HFFc6 (cell line): Measurements from ENCODE around the gene ROBO1. TPM values are rescaled to one million over a fixed set of nuclear protein-coding genes. Genes with fewer than 3 reads are reported as not detected.
A peak's percentile ranks its signal among the peaks of the same experiment; 100 is the strongest.

Experiments used
- DNase-seq: peaks from one replicate; pipeline ENCODE4 v3.0.0-alpha.2; 2018
- H3K27ac Mint-ChIP-seq: 2 replicates; pipeline ENCODE4 v1.8.0; 2020; ENCODE audit warnings: mild to moderate bottlenecking, mixed read lengths
- H3K27me3 Mint-ChIP-seq: 2 replicates; pipeline ENCODE4 v1.8.0; 2021; ENCODE audit warnings: mild to moderate bottlenecking, moderate library complexity, mixed read lengths; ENCODE audit not compliant: insufficient read depth
- H3K36me3 Mint-ChIP-seq: 2 replicates; pipeline ENCODE4 v1.8.0; 2021; ENCODE audit warnings: low read depth, mixed read lengths
- H3K4me1 Mint-ChIP-seq: 2 replicates; pipeline ENCODE4 v1.8.0; 2020; ENCODE audit warnings: low read depth, mixed read lengths
- H3K4me3 Mint-ChIP-seq: 2 replicates; pipeline ENCODE4 v1.8.0; 2020; ENCODE audit warnings: mild to moderate bottlenecking, moderate library complexity, mixed read lengths
- H3K9me3 Mint-ChIP-seq: 2 replicates; pipeline ENCODE4 v1.8.0; 2020; ENCODE audit warnings: mild to moderate bottlenecking, mixed read lengths
- total RNA-seq, 6 experiments: library from RNA; stranded (reverse); fragmentation: NEBNext Ultra II Directional; extraction: Animal tissue kit (Norgen Biotek cat#: 25700); gene quantifications; 2 replicates in 1 of 6; 3 replicates in 5 of 6; pipeline ENCODE4 v1.2.3, GENCODE V29; 2021
- TF ChIP-seq, protein P1 (sequence below): fragments of 200-600 bp; sonication (generic); IDR thresholded peaks from 2 replicates; pipeline ENCODE4 v1.5.0; 2021; ENCODE audit warnings: antibody characterized with exemption, mild to moderate bottlenecking

The ROBO1 gene
- total RNA-seq, 6 experiments from 2014 or later: 38.7 to 51.3 (median 41.7) TPM

DNA sequence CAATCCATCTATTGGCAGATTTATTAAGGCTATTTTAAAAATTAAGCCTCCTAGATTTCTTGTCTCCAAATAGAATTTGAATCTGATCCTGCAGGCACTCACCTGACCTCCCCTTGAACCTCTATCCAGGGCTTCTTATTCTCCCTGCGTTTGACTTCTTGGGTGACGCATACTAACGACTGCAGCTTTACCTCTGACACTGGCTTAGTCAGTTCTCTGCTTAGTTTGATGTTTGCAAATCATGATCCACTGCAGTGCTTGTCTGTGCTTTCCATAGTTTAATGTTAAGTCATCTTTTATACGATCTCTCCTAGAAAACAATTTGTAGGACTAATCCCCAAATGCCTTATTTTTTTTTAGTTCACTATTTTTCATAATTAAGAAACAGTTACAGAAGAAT is 233.1 kb downstream of the ROBO1 start:
- no peak overlapping the region for H3K27ac Mint-ChIP-seq
- 0 out of 2 replicates have a peak, but pooled peaks cover 6% of the 10 kb centered on the region for H3K9me3 Mint-ChIP-seq
- no peaks in the 10 kb centered on the region for H3K36me3 Mint-ChIP-seq
- no peak for DNase-seq
- no peaks in the 10 kb centered on the region for H3K27me3 Mint-ChIP-seq
- TF ChIP-seq, protein P1, sequence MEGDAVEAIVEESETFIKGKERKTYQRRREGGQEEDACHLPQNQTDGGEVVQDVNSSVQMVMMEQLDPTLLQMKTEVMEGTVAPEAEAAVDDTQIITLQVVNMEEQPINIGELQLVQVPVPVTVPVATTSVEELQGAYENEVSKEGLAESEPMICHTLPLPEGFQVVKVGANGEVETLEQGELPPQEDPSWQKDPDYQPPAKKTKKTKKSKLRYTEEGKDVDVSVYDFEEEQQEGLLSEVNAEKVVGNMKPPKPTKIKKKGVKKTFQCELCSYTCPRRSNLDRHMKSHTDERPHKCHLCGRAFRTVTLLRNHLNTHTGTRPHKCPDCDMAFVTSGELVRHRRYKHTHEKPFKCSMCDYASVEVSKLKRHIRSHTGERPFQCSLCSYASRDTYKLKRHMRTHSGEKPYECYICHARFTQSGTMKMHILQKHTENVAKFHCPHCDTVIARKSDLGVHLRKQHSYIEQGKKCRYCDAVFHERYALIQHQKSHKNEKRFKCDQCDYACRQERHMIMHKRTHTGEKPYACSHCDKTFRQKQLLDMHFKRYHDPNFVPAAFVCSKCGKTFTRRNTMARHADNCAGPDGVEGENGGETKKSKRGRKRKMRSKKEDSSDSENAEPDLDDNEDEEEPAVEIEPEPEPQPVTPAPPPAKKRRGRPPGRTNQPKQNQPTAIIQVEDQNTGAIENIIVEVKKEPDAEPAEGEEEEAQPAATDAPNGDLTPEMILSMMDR: no peak
- H3K4me3 Mint-ChIP-seq: no peak overlapping the region
- H3K4me1 Mint-ChIP-seq: no peaks in the 10 kb centered on the region

DNA sequence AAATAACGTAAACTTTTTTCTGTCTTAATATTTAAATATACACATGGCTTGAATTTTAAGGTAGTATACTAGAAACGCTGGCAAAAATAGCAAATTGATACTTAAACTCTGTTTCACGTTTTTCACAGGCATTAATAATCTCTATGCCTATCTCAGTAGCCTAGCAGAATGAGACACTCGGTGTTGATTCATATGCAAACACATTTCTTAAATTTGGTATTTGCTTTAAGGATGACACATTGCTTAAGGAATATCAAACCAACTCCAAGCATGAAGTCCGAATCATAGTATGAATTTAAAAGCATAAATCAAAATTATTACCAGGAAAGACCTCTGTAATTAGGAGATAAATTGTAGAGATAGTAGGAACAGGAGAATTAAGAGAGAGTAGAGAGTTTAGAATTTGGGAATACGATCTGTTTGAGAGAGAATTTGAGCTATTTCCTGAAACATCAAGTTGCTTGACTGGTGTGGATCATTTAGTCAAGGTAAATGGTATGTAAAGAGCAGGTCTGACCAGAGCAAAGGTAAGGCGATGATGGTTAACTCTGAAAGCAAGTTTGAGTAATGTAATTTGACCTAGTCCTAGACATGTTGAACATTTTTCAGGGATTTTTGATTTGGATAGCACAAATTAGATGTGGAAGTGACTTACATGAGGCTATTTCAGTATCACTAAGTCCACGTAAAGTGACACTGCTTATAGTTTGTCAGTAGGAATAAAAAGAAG is 236.1 kb downstream of the ROBO1 start:
- no peak overlapping the region for H3K4me3 Mint-ChIP-seq

DNA sequence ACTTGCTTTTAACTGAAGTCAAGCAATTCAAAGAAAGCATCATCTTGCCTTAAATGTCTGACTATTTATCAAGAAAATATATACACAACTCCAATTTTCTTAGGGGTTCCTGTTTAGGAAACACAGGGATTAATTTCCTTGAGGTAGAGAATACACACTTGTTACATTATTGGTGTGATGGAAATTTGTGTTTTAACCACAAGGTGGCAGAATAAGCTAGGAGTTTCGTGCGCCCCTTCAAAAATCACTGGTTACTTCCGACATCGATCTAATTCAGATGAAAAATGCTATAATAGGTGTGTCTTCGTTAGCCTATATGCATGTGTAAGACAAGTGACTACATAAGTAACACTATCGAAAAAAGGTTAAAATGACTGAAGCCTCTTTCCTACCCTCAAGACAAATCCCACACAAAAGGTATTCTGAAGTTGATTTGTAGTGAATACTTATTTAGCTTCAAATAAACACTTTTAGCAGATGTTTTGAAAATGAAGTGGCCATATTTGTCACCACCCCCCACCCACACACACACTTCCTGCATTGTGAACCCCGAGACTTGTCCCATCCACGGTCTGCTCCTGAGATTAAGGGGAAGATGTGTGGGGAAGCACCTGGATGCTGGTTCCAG is 246.5 kb downstream of the ROBO1 start:
- Mint-ChIP-seq H3K4me3 (no peak overlapping the region), H3K4me1 (no peaks in the 10 kb centered on the region), H3K36me3 (no peaks in the 10 kb centered on the region), H3K9me3 (no peaks in the 10 kb centered on the region), H3K27me3 (no peaks in the 10 kb centered on the region), H3K27ac (no peak overlapping the region)
- TF ChIP-seq, protein P1: peak; percentile 86
- peak; percentile 20 for DNase-seq

More for the DNA sequence above, 236.1 kb downstream of the ROBO1 start:
- Mint-ChIP-seq H3K9me3 (0 out of 2 replicates have a peak, but pooled peaks cover 2% of the 10 kb centered on the region), H3K27me3 (no peaks in the 10 kb centered on the region), H3K4me1 (no peaks in the 10 kb centered on the region), H3K36me3 (no peaks in the 10 kb centered on the region), H3K27ac (no peak overlapping the region)
- DNase-seq: no peak
- TF ChIP-seq, protein P1: no peak

DNA sequence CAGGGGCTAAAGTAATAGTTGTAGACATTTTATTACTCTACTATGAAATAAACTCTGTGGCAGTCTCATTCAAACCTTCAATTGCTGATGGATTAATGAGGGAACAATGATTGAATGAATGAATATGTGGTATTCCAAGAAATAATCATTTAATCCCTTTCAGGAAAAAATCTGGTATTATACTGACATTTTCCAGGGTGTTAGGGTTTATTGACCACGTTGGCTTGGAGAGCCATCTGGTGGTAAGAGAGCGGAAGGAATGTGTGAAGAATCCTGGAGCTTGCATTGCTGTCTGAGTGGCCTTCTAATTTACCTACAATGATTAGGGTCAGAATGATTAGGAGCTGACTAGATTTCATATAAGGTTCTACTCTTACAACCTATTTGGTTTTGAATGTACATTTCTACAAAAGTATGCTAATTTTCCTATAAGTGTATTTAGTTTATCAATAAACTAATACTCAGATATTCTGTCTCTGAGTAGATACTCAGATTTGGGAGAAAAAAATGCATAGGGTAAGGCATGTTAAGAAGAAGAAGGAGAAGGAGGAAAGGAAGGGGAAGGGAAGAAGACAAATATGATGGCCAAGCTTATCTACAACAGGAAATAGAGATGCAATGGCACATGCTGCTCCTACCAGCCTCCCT is 249.9 kb downstream of the ROBO1 start:
- no peaks in the 10 kb centered on the region; the same call in 1 of the 2 replicates for H3K27me3 Mint-ChIP-seq
- TF ChIP-seq, protein P1: peak; percentile 75
- peak; percentile 26 for DNase-seq
- no peak overlapping the region for H3K27ac Mint-ChIP-seq
- H3K9me3 Mint-ChIP-seq: no peaks in the 10 kb centered on the region
- no peak overlapping the region for H3K4me3 Mint-ChIP-seq
- H3K4me1 Mint-ChIP-seq: no peaks in the 10 kb centered on the region
- H3K36me3 Mint-ChIP-seq: no peaks in the 10 kb centered on the region

DNA sequence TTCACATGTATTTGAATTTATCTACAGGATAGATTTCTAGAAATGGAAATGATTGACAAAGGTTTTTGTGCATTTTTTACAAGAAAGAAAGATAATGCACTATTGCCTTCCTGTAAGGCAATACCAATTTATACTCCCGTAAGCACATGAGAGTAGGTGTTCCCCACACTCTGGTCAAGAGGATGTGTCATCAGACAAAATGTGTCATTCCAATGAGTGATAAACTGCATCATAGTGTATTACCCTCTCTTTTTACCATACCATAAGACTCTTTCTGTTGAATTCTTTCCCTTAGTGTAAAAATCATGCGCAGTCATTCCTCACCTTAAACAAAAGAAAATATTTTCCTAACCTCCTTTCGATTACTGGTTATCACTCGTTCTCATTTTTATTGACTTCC is 251.0 kb downstream of the ROBO1 start:
- Mint-ChIP-seq H3K36me3 (no peaks in the 10 kb centered on the region), H3K27me3 (no peaks in the 10 kb centered on the region; the same call in 1 of the 2 replicates), H3K9me3 (no peaks in the 10 kb centered on the region), H3K4me3 (no peak overlapping the region), H3K27ac (no peak overlapping the region), H3K4me1 (no peaks in the 10 kb centered on the region)
- no peak for DNase-seq
- TF ChIP-seq, protein P1: no peak
